Thymus (tissue), 11 donors: ENCODE results near the gene FN1. TPM values are rescaled to one million over a fixed set of nuclear protein-coding genes. Genes with fewer than 3 reads are reported as not detected.

Experiments
- DNase-seq, 9 donors: peaks; one replicate each; pipeline ENCODE4 v3.0.0-alpha.2; 2013; ENCODE audit warnings: low spot score in 9 of 9, low read depth in 6 of 9, missing footprints in 1 of 9
- H3K27ac ChIP-seq, 2 donors: one replicate each; pipeline ENCODE4 v1.5.1; 2013; ENCODE audit warnings: control low read depth in 1 of 2, low read depth in 1 of 2, low read length in 1 of 2, mild to moderate bottlenecking in 1 of 2, moderate library complexity in 1 of 2
- H3K27me3 ChIP-seq, 2 donors: one replicate each; pipeline ENCODE4 v1.5.1; 2013; ENCODE audit warnings: low read length in 1 of 2; ENCODE audit not compliant: control insufficient read depth in 2 of 2, insufficient read depth in 1 of 2
- H3K36me3 ChIP-seq, 2 donors: one replicate each; pipeline ENCODE4 v1.5.1; 2013; ENCODE audit warnings: low read length in 1 of 2, mild to moderate bottlenecking in 1 of 2, moderate library complexity in 1 of 2; ENCODE audit not compliant: control insufficient read depth in 2 of 2, insufficient read depth in 2 of 2
- H3K4me1 ChIP-seq, 2 donors: one replicate each; pipeline ENCODE4 v1.5.1; 2013; ENCODE audit warnings: low read length in 2 of 2; ENCODE audit not compliant: control insufficient read depth in 2 of 2, insufficient read depth in 2 of 2
- H3K4me3 ChIP-seq, 2 donors: one replicate each; pipeline ENCODE4 v1.5.1; 2013; ENCODE audit warnings: low read length in 2 of 2, control low read depth in 1 of 2, mild to moderate bottlenecking in 1 of 2
- H3K9me3 ChIP-seq, 2 donors: one replicate each; pipeline ENCODE4 v1.5.1; 2013; ENCODE audit warnings: low read length in 1 of 2, mild to moderate bottlenecking in 1 of 2; ENCODE audit not compliant: control insufficient read depth in 2 of 2, insufficient read depth in 1 of 2
- WGBS: extraction: QIAGEN DNeasy Blood & Tissue Kit; methylation state at CpG from one replicate; pipeline ENCODE4 v1.1.7; 2013; 5-methylcytosine and 5-hydroxymethylcytosine counted together
- polyA plus RNA-seq: library from polyadenylated mRNA; stranded (reverse); fragments of 200-250 nt; gene quantifications from one replicate; pipeline ENCODE4 v1.2.3, GENCODE V29; 2013
- total RNA-seq: library from RNA; stranded (reverse); fragments of 120-200 nt; gene quantifications from one replicate; pipeline ENCODE4 v1.2.4, GENCODE V29; 2013
- donor health status: healthy.

FN1 gene
- total and polyA plus RNA-seq, 2 donors = 222 to 439 TPM

DNA sequence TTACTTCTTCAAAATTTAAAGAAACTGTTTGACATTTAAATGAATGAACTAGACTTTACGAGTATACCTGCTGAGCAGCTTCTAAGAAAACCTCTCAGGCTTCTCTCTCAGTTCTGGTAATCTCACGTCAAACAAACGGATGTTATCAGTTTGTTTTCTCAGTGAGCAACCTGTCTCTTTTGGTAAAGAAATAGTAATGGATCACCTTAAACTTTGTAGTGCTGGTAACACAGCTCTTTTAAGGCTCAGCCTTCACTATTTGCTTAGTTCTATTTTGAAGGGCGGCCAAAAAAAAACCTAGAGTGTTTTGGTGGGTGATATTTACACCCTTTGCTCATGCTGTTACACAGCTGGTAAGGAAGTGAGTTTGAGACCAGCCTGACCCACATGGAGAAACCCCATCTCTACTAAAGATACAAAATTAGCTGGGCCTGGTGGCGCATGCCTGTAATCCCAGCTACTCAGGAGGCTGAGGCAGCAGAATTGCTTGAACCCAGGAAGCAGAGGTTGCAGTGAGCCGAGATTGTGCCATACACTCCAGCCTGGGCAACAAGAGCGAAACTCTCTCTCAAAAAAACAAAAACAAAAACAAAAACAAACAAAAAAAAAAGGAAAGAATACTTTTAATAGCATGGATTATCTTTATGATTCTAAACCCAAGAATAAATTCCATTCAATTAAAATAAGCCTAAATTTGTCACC is 15.9 kb downstream of the FN1 start:
- 95% methylated on average over 7 of the region's 7 CpGs for WGBS
- no peak overlapping the region for H3K27ac ChIP-seq

DNA sequence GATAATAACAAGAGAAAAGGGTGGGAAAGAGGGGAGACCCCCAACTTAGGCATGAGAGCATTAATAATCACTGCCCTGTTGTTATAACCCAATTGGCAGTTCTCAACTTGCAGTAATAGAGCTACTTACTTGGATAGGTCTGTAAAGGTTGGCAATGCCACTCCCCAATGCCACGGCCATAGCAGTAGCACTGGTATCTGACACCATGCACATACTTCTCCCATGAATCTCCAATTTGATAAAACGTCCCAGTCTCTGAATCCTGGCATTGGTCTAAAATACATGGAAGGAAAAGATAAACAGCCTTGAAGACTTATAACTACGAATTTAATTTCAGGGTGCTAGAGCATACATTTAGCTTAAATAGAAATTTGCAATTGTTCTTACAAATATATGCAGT is 16.8 kb downstream of the FN1 start:
- H3K9me3 ChIP-seq = no peaks in the 10 kb centered on the region
- no peak for DNase-seq
- WGBS = 90% methylated on average over 3 of the region's 3 CpGs
- H3K36me3 ChIP-seq = no peaks in the 10 kb centered on the region
- H3K27ac ChIP-seq = no peak overlapping the region
- no peak overlapping the region for H3K4me3 ChIP-seq
- no peaks in the 10 kb centered on the region for H3K27me3 ChIP-seq
- H3K4me1 ChIP-seq = no peaks in the 10 kb centered on the region

More for the DNA sequence above, 15.9 kb downstream of the FN1 start:
- Histone ChIP-seq H3K4me3 (no peak overlapping the region), H3K4me1 (no peaks in the 10 kb centered on the region), H3K9me3 (no peaks in the 10 kb centered on the region), H3K27me3 (no peaks in the 10 kb centered on the region), H3K36me3 (no peaks in the 10 kb centered on the region)
- DNase-seq = no peak

DNA sequence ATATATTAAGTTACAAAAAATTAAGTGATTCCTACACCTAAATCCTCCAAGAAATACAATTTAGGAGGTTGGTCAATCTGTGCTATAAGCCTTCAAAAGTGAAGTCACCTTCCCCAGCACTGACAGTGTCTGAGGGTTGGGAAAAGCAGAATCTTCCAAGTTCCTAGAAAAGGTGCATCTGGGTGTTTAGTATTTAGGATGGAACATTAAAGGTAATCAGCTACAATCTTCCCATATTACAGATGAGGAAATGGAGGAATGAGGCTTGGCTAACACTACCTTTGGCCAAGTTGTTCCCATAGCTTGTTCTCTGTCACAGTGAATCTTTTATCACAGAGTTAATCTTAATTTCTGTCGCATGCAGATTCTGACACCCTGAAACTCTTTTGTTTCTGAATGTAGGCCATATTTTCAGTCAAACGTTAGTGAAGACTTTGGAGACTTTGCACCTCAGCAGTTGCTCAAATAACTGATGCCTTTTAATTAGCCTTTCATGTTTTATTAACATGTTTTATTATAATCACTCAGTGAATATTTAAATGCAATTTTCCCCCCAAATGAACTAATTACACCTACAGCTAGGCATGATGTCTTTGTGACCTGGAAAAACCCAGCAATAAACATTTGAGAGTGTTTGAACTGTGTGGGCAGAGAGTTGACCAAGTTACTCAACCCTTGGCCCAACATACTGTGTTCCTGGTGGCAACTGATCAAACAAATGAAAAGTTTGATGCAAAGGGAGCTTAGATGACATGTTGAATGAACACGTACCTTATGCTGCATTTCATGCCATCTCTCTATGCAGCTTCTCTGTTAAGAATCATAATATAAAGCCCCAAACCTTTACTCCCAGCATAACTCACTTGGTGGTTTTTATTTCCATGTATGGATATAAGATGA is 17.6 kb downstream of the FN1 start:
- H3K4me1 ChIP-seq = no peaks in the 10 kb centered on the region
- WGBS = 97% methylated on average over 3 of the region's 3 CpGs
- no peaks in the 10 kb centered on the region for H3K9me3 ChIP-seq
- H3K27ac ChIP-seq = no peak overlapping the region
- no peak overlapping the region for H3K4me3 ChIP-seq
- no peaks in the 10 kb centered on the region for H3K27me3 ChIP-seq
- no peaks in the 10 kb centered on the region for H3K36me3 ChIP-seq
- DNase-seq = no peak

DNA sequence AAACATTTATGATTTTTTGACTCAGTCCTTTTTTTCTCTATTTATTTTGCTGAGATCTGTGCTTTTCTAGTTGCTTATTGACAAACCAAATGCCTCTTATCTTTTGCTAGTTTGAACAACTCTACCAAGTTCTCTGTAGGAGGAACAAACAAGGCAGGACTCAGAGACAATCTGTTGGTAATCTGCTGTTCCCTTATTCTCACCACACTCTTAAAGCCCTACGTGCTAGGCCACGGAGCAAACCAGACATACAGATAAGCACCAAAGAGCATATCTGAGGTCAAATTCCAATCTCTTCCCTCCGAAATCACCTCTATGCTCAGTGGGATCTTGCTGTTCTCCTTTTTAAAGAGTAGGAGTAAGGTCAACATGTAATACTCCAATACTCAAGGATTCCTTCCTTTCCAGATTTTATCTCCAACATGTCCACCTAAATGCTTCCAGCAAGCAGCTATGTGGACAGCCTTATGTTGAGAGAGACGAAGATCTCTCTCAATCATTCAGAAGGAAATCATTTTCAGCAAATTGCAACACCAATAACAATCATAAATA is 18.4 kb downstream of the FN1 start:
- no peaks in the 10 kb centered on the region for H3K9me3 ChIP-seq
- H3K4me1 ChIP-seq = no peaks in the 10 kb centered on the region
- H3K27ac ChIP-seq = no peak overlapping the region
- WGBS = 92% methylated on average over 4 of the region's 4 CpGs
- no peak overlapping the region for H3K4me3 ChIP-seq
- no peak for DNase-seq
- H3K36me3 ChIP-seq = no peaks in the 10 kb centered on the region
- no peaks in the 10 kb centered on the region for H3K27me3 ChIP-seq

DNA sequence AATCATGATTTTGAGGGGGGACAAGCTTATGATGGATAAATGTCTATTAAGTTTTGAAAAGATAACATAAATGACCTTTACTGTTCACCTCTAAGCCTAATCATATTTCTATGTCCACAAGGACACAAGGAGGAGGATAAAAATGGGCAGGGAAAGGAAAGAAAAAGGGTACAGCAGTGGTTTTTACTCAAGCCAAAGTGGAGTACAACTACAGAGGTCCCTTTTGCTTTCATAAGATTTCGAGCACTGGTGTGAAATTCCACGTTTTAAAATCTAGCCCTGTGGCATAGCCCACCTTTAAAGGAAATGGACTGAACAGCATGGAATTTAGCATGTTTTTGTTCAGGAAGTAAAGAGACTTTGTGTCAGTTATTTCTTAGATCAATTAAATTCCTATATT is 19.2 kb downstream of the FN1 start:
- H3K4me1 ChIP-seq = no peaks in the 10 kb centered on the region
- H3K27ac ChIP-seq = no peak overlapping the region
- no peak overlapping the region for H3K4me3 ChIP-seq
- no peak for DNase-seq
- no peaks in the 10 kb centered on the region for H3K27me3 ChIP-seq
- H3K36me3 ChIP-seq = no peaks in the 10 kb centered on the region
- WGBS = 74% methylated on average over 2 of the region's 2 CpGs
- no peaks in the 10 kb centered on the region for H3K9me3 ChIP-seq

DNA sequence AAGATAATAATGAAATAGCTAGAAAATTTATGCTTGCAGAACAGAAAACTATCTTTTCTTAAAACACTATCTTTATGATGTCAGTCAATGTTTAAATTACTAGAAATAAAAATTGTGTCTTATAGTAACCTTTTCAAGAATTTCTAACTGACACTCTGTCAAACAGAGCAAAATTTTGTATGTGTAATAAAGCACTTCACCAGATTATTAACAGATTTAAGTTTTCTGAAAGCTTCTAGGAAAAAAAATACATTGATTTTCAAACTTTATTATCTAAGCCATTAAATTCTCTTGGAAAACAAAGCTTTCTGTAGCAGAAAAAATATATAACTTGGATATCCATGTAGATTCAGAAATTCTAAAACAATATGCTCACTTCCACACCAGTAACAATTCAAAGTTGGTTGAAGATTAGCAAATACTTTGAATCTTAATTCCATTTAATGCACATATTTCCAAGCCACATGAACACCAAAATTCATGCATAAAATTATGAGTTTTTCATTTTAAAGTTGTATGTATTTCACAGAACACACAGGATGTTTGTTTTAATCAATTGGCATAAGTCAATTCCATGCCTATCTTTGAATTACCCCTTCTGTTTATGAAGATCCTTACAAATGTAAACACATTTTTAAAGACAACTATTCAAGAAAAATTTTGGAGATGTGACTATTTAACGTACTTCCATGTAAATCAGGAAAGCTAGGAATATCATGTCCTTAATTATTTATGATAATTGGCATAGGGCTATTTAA is 19.9 kb downstream of the FN1 start:
- H3K4me3 ChIP-seq = no peak overlapping the region
- H3K9me3 ChIP-seq = no peaks in the 10 kb centered on the region
- H3K36me3 ChIP-seq = no peaks in the 10 kb centered on the region
- no peaks in the 10 kb centered on the region for H3K27me3 ChIP-seq
- no peaks in the 10 kb centered on the region for H3K4me1 ChIP-seq
- WGBS = 91% methylated on average over 1 of the region's 1 CpG
- H3K27ac ChIP-seq = no peak overlapping the region
- DNase-seq = no peak

DNA sequence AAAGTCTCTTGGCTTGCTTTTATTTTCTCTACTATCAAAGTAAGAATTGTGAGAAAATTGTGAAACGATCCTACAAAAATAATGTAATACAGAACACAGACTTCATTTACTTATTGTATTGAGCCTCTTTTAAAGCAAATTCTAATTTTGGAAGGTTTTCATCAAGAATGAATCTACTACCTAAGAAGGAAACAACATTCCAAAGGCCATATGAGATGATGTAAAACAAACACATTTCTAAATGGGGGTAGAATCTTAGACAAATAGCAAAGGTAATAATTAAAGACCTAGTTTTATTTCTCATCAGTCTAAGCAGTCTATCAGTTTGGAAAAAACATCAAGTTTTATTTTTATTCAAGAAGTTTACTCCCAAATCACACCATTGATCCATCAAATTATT is 20.6 kb downstream of the FN1 start:
- Histone ChIP-seq H3K27me3 (no peaks in the 10 kb centered on the region), H3K4me1 (no peaks in the 10 kb centered on the region), H3K4me3 (no peak overlapping the region), H3K9me3 (no peaks in the 10 kb centered on the region), H3K36me3 (no peaks in the 10 kb centered on the region), H3K27ac (no peak overlapping the region)
- no peak for DNase-seq
- 99% methylated on average over 1 of the region's 1 CpG for WGBS

DNA sequence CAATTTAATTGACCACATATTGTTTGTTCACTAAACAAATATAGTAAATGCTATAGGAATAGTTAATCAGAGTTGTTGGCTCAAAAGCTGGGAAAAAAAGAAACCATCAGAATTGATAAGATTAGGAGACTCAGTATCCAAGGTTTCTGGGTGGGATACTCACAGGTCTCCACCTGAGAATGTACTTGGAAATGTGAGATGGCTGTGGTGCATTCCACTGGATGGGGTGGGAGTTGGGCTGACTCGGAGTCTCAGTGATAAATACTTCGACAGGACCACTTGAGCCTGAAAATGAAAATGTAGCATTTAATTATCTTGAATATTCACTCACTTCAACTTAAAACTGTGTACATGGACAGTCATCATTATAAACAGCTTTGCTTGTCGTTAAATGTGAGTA is 21.2 kb downstream of the FN1 start:
- no peak for DNase-seq
- Histone ChIP-seq H3K36me3 (no peaks in the 10 kb centered on the region), H3K4me1 (no peaks in the 10 kb centered on the region), H3K9me3 (no peaks in the 10 kb centered on the region), H3K4me3 (no peak overlapping the region), H3K27ac (no peak overlapping the region), H3K27me3 (no peaks in the 10 kb centered on the region)
- WGBS = 93% methylated on average over 3 of the region's 3 CpGs
